ENCODE measurements around the gene CASKIN1.

CASKIN1 gene

DNA sequence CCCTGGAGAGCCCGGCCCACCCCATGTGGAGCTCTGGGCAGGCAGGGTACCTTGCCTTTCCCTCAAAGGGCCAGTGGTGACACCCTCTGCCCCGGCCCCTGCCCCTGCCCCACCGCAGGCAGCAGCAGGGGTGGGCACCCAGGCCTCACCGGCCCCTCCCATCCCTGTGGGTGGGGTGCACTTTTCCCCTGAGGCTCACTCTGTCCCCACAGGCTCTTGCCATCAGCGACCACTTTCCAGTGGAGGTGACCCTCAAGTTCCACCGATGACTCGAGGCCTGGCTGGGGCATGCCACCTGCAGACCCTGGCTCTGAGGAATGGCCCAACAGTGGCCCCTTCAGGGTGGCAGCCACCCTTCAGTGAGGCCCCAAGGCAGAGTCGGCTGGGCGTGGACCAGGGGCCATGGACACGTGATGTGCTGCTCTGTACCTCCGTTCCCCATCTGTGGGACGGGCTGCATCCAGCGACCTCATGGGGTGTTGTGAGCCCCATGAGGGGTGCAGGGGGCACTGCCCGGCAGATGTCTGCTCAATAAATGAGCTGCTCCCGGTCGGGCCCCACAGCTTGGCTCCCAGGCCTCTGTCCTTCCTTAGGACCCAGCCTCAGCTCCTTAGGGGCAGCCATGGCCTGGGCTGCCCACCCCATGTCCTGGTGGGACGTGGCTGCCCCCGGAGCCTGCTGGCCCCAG lies 41.9 kb upstream of the CASKIN1 start:
- no peak overlapping the region for H2BK12ac ChIP-seq (ENCODE audit: low read length)
- peak overlapping the region; percentile 37 for H2BK15ac ChIP-seq (ENCODE audit: low read length)
- H3K4me2 ChIP-seq (ENCODE audit: insufficient read depth, low read length, poor library complexity, severe bottlenecking) = no peak overlapping the region
- peak overlapping the region; percentile 85 for H3K18ac ChIP-seq (ENCODE audit: low read length)
- no peak overlapping the region for H3K4me3 ChIP-seq (ENCODE audit: low read length in 2 of 2)
- no peak overlapping the region for H2BK120ac ChIP-seq (ENCODE audit: low read depth, low read length)
- no peak overlapping the region for H4K91ac ChIP-seq (ENCODE audit: low read depth, low read length, poor library complexity)
- no peak overlapping the region for H3K27ac ChIP-seq (replicated peaks; ENCODE audit: low read length)
- peak overlapping the region; percentile 53 for H2BK5ac ChIP-seq (ENCODE audit: low read length)
- peaks cover 11% of the 10 kb centered on the region for H3K79me1 ChIP-seq (ENCODE audit: low read depth, low read length)
- peaks cover 0 to 22% (median 7%) of the 10 kb centered on the region in 3 experiments for H3K27me3 ChIP-seq (ENCODE audit: control insufficient read depth in 3 of 3, insufficient read depth in 3 of 3, low read depth in 1 of 3, low read length in 3 of 3)
- peaks cover 28 to 72% of the 10 kb centered on the region in 2 donors for H3K36me3 ChIP-seq (replicated peaks in 1 of 2; ENCODE audit: control insufficient read depth in 2 of 2, insufficient read depth in 2 of 2, low read length in 2 of 2)
- peak overlapping the region; percentile 89 for H3K14ac ChIP-seq (ENCODE audit: low read length)
- H2AK5ac ChIP-seq (ENCODE audit: low read depth, low read length) = peak overlapping the region; percentile 84
- H3K9me3 ChIP-seq (replicated peaks in 1 of 2; ENCODE audit: control insufficient read depth in 2 of 2, insufficient read depth in 1 of 2, low read depth in 1 of 2, low read length in 2 of 2) = peaks cover 0 to 1% of the 10 kb centered on the region in 2 donors
- H3K23ac ChIP-seq (ENCODE audit: low read depth, low read length, poor library complexity) = peak overlapping the region; percentile 93
- H4K8ac ChIP-seq (ENCODE audit: low read depth, low read length) = no peak overlapping the region
- no peak overlapping the region for H3K4ac ChIP-seq (ENCODE audit: low read length)
- peak overlapping the region; percentile 77 for H3K9ac ChIP-seq (ENCODE audit: low read depth, low read length, poor library complexity)
- DNase-seq (ENCODE audit: low spot score) = no peak
- H2AFZ ChIP-seq (ENCODE audit: low read length) = no peak overlapping the region
- no CpG with 5 or more reads among the region's 18 CpGs for whole genome bisulfite sequencing, 2 donors (ENCODE audit: extremely low coverage in 2 of 2, insufficient read length in 2 of 2, insufficient replicate concordance in 1 of 2)
- peaks cover 0 to 16% of the 10 kb centered on the region in 2 donors for H3K4me1 ChIP-seq (ENCODE audit: control insufficient read depth in 2 of 2, insufficient read depth in 1 of 2, low read depth in 1 of 2, low read length in 2 of 2)

DNA sequence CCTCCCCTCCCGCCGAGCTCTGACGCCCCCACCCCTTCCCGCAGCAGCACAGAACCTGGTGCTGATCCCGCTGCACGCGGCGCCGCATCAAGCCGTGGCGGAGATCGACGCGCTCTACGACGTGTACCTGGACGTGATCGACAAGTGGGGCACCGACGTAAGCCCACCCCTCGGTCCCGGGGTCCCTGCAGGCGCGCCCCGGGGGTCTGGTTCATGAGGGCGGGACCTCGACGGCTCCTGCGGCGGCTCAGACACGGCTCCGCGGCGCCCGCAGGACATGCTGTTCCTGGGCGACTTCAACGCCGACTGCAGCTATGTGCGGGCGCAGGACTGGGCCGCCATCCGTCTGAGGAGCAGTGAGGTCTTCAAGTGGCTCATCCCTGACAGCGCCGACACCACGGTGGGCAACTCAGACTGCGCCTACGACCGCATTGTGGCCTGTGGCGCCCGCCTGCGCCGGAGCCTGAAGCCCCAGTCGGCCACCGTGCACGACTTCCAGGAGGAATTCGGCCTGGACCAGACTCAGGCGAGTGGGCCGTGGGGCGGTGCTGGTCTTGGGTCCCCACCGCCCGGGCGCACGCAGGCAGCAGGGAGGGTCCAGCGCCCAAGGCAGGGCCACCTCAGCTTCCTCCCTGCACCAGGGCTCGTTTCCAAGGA lies 41.2 kb upstream of the CASKIN1 start:
- H4K91ac ChIP-seq (ENCODE audit: low read depth, low read length, poor library complexity) = no peak overlapping the region
- peaks cover 0 to 1% of the 10 kb centered on the region in 2 donors for H3K9me3 ChIP-seq (replicated peaks in 1 of 2; ENCODE audit: control insufficient read depth in 2 of 2, insufficient read depth in 1 of 2, low read depth in 1 of 2, low read length in 2 of 2)
- H4K8ac ChIP-seq (ENCODE audit: low read depth, low read length) = peak overlapping the region; percentile 48
- peak overlapping the region; percentile 85 for H3K18ac ChIP-seq (ENCODE audit: low read length)
- WGBS, 2 donors (ENCODE audit: extremely low coverage in 2 of 2, insufficient read length in 2 of 2, insufficient replicate concordance in 1 of 2) = no CpG with 5 or more reads among the region's 65 CpGs
- H3K14ac ChIP-seq (ENCODE audit: low read length) = peak overlapping the region; percentile 89
- H3K4me1 ChIP-seq (ENCODE audit: control insufficient read depth in 2 of 2, insufficient read depth in 1 of 2, low read depth in 1 of 2, low read length in 2 of 2) = peaks cover 0 to 16% of the 10 kb centered on the region in 2 donors
- H3K36me3 ChIP-seq (replicated peaks in 1 of 2; ENCODE audit: control insufficient read depth in 2 of 2, insufficient read depth in 2 of 2, low read length in 2 of 2) = peaks cover 27 to 72% of the 10 kb centered on the region in 2 donors
- peaks cover 10% of the 10 kb centered on the region for H3K79me1 ChIP-seq (ENCODE audit: low read depth, low read length)
- no peak overlapping the region for H2BK15ac ChIP-seq (ENCODE audit: low read length)
- H3K4me3 ChIP-seq (ENCODE audit: low read length in 2 of 2) = no peak overlapping the region
- peaks cover 0 to 22% (median 7%) of the 10 kb centered on the region in 3 experiments for H3K27me3 ChIP-seq (ENCODE audit: control insufficient read depth in 3 of 3, insufficient read depth in 3 of 3, low read depth in 1 of 3, low read length in 3 of 3)
- H2BK12ac ChIP-seq (ENCODE audit: low read length) = peak overlapping the region; percentile 41
- H2BK5ac ChIP-seq (ENCODE audit: low read length) = peak overlapping the region; percentile 53
- H3K23ac ChIP-seq (ENCODE audit: low read depth, low read length, poor library complexity) = peak overlapping the region; percentile 93
- H2AK5ac ChIP-seq (ENCODE audit: low read depth, low read length) = peak overlapping the region; percentile 84
- H2BK120ac ChIP-seq (ENCODE audit: low read depth, low read length) = no peak overlapping the region
- no peak overlapping the region for H2AFZ ChIP-seq (ENCODE audit: low read length)
- H3K27ac ChIP-seq (replicated peaks; ENCODE audit: low read length) = no peak overlapping the region
- no peak for DNase-seq (ENCODE audit: low spot score)
- H3K4me2 ChIP-seq (ENCODE audit: insufficient read depth, low read length, poor library complexity, severe bottlenecking) = peak overlapping the region; percentile 77
- peak overlapping the region; percentile 53 for H3K4ac ChIP-seq (ENCODE audit: low read length)
- H3K9ac ChIP-seq (ENCODE audit: low read depth, low read length, poor library complexity) = peak overlapping the region; percentile 77

DNA sequence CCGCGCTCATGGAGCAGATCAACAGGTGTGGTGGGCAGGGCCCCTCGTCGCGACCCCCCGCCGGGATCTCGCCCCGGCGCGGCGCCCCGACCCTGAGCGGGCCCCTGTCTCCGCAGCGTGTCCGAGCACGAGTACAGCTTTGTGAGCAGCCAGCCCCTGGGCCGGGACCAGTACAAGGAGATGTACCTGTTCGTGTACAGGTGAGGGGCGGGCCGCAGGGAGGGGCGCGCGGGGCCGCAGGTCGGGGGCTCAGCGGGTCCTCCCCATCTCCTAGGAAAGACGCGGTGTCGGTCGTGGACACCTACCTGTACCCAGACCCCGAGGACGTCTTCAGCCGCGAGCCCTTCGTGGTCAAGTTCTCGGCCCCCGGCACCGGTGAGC lies 40.7 kb upstream of the CASKIN1 start:
- no peak overlapping the region for H4K91ac ChIP-seq (ENCODE audit: low read depth, low read length, poor library complexity)
- peak overlapping the region; percentile 90 for H3K18ac ChIP-seq (ENCODE audit: low read length)
- H2BK5ac ChIP-seq (ENCODE audit: low read length) = no peak overlapping the region
- H3K4ac ChIP-seq (ENCODE audit: low read length) = no peak overlapping the region
- WGBS, 2 donors (ENCODE audit: extremely low coverage in 2 of 2, insufficient read length in 2 of 2, insufficient replicate concordance in 1 of 2) = no CpG with 5 or more reads among the region's 40 CpGs
- H3K9me3 ChIP-seq (replicated peaks in 1 of 2; ENCODE audit: control insufficient read depth in 2 of 2, insufficient read depth in 1 of 2, low read depth in 1 of 2, low read length in 2 of 2) = peaks cover 0 to 1% of the 10 kb centered on the region in 2 donors
- H2BK12ac ChIP-seq (ENCODE audit: low read length) = no peak overlapping the region
- no peak overlapping the region for H3K9ac ChIP-seq (ENCODE audit: low read depth, low read length, poor library complexity)
- peaks cover 0 to 16% of the 10 kb centered on the region in 2 donors for H3K4me1 ChIP-seq (ENCODE audit: control insufficient read depth in 2 of 2, insufficient read depth in 1 of 2, low read depth in 1 of 2, low read length in 2 of 2)
- H3K27ac ChIP-seq (replicated peaks; ENCODE audit: low read length) = no peak overlapping the region
- peak overlapping the region; percentile 77 for H3K4me2 ChIP-seq (ENCODE audit: insufficient read depth, low read length, poor library complexity, severe bottlenecking)
- H2AFZ ChIP-seq (ENCODE audit: low read length) = no peak overlapping the region
- H3K27me3 ChIP-seq (ENCODE audit: control insufficient read depth in 3 of 3, insufficient read depth in 3 of 3, low read depth in 1 of 3, low read length in 3 of 3) = peaks cover 0 to 22% (median 7%) of the 10 kb centered on the region in 3 experiments
- no peak overlapping the region for H2BK120ac ChIP-seq (ENCODE audit: low read depth, low read length)
- no peak overlapping the region for H4K8ac ChIP-seq (ENCODE audit: low read depth, low read length)
- H3K4me3 ChIP-seq (ENCODE audit: low read length in 2 of 2) = peak overlapping the region in 1 of 2 donors; percentile 67
- peak overlapping the region; percentile 65 for H3K23ac ChIP-seq (ENCODE audit: low read depth, low read length, poor library complexity)
- peak overlapping the region; percentile 89 for H3K14ac ChIP-seq (ENCODE audit: low read length)
- no peak overlapping the region for H2BK15ac ChIP-seq (ENCODE audit: low read length)
- H3K79me1 ChIP-seq (ENCODE audit: low read depth, low read length) = peaks cover 10% of the 10 kb centered on the region
- DNase-seq (ENCODE audit: low spot score) = no peak
- peaks cover 24 to 72% of the 10 kb centered on the region in 2 donors for H3K36me3 ChIP-seq (replicated peaks in 1 of 2; ENCODE audit: control insufficient read depth in 2 of 2, insufficient read depth in 2 of 2, low read length in 2 of 2)
- H2AK5ac ChIP-seq (ENCODE audit: low read depth, low read length) = peak overlapping the region; percentile 95

All from neuronal stem cell (in vitro differentiated cells).